GM12878 (cell line): Measurements from ENCODE around the gene OSGEP. TPM values are rescaled to one million over a fixed set of nuclear protein-coding genes. Genes with fewer than 3 reads are reported as not detected.

Source experiments
- ASH2L ChIP-seq: fragments of 300-600, 200-600 bp; sonication (generic); IDR thresholded peaks from 2 replicates; pipeline ENCODE4 v1.6.1; 2017; ENCODE audit warnings: low read depth, mild to moderate bottlenecking, borderline replicate concordance
- CUX1 ChIP-seq: IDR thresholded peaks from 2 replicates; pipeline ENCODE4 v1.6.1; 2012; ENCODE audit warnings: improper control_type of control experiment, low read depth, low read length; ENCODE audit not compliant: insufficient replicate concordance
- KAT2A ChIP-seq: conservative IDR thresholded peaks from 2 replicates; pipeline ENCODE4 v1.6.1; 2011; ENCODE audit warnings: low read depth, low read length; ENCODE audit not compliant: control insufficient read depth
- NKRF ChIP-seq: fragments of 450-650 bp; conservative IDR thresholded peaks from 2 replicates; pipeline ENCODE4 v1.6.1; 2017; ENCODE audit warnings: mild to moderate bottlenecking, moderate library complexity
- POLR2AphosphoS5 ChIP-seq: IDR thresholded peaks from 2 replicates; pipeline ENCODE4 v1.6.1; 2011; ENCODE audit warnings: mild to moderate bottlenecking, low read length, inconsistent platforms
- POU2F2 ChIP-seq: IDR thresholded peaks from 3 replicates; pipeline ENCODE4 v1.6.1; 2011; ENCODE audit warnings: low read depth, mild to moderate bottlenecking, low read length, borderline replicate concordance
- WRNIP1 ChIP-seq: IDR thresholded peaks from 2 replicates; pipeline ENCODE4 v1.6.1; 2011; ENCODE audit warnings: low read depth, low read length, improper control_type of control experiment, borderline replicate concordance
- ZNF24 ChIP-seq: fragments of 450-650 bp; IDR thresholded peaks from 2 replicates; pipeline ENCODE4 v1.6.1; 2017; ENCODE audit warnings: antibody characterized with exemption, mild to moderate bottlenecking
- polyA plus RNA-seq, 11 experiments: library from polyadenylated mRNA; depleted of rRNA in 4 of 11; unstranded in 6 of 11; stranded (reverse) in 5 of 11; fragments of >200 nt; fragmentation: Nextera tagmentation in 4 of 11; fragmentation: Illumina TruSeq in 1 of 11; extraction: Ambion mirVana in 4 of 11; extraction: Trizol in 1 of 11; gene quantifications; 1 replicate in 1 of 11; 2 replicates in 10 of 11; pipeline versions ENCODE4 v1.2.1 to v1.2.3, GENCODE V29; 2011 to 2016; ENCODE audit warnings: inconsistent platforms in 2 of 11, missing spikeins in 2 of 11, low read depth in 1 of 11
- total RNA-seq, 4 experiments: library from RNA; depleted of rRNA in 3 of 4; stranded (reverse); fragments of >200 nt in 3 of 4; fragmentation: Illumina TruSeq in 1 of 4; extraction: Trizol in 1 of 4; gene quantifications; 2 replicates each; pipeline versions ENCODE4 v1.2.1 to v1.2.3, GENCODE V29; 2013 to 2021

Gene OSGEP
- total and polyA plus RNA-seq, 10 of the 15 experiments (the other 5 are each of a cell fraction or from before 2014, with no cell fraction given): 47.8 to 88.9 (median 52.8) TPM

GRCh38 chr14:20469242-20469889 lies 14.8 kb upstream of the OSGEP start, which contains the start of gene PNP (continued):
- TF ChIP-seq NKRF (peak; percentile 68), WRNIP1 (no peak), POU2F2 (peak; percentile 93; the same call in 2 of the 3 replicates), POLR2AphosphoS5 (peak; percentile 99), KAT2A (no peak), ZNF24 (no peak), ASH2L (no peak), CUX1 (no peak)
